SK-N-MC (cell line): ENCODE measurements around the gene DEGS2.

Experiments
- EZH2 ChIP-seq: fragments of 200-600 bp; sonication (generic); IDR thresholded peaks from one replicate; pipeline ENCODE4 v1.6.1; 2017; ENCODE audit warnings: antibody characterized with exemption
- POLR2AphosphoS5 ChIP-seq: IDR thresholded peaks from 2 replicates; pipeline ENCODE4 v1.6.1; 2012; ENCODE audit warnings: mild to moderate bottlenecking, low read depth, low read length, borderline replicate concordance

DNA sequence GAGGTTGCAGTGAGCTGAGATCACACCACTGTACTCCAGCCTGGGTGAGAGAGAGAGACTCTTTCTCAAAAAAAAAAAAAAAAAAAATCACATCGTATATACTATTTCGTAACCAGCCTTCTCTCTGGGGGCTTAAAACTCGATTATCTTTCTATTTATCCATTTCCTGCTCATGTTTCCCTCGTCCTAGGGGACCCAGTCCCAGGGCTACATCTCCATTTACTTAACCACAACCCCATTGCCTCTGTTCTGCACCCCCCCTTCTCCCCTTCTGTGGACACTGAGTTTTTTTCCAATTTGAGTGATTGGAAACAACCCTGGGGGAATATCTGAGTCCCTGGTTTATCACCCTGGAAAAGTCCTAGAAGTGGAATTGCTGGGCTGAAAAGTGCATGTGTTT lies 43.3 kb upstream of the DEGS2 start:
- TF ChIP-seq EZH2 (no peak), POLR2AphosphoS5 (peak; percentile 31; the same call in 1 of the 2 replicates)
